Spleen (tissue), 11 donors: Measurements from ENCODE around the gene PKN1. TPM values are rescaled to one million over a fixed set of nuclear protein-coding genes. Genes with fewer than 3 reads are reported as not detected.

ENCODE experiments used
- DNase-seq: peaks from one replicate; pipeline ENCODE4 v3.0.0-alpha.2; 2020
- H3K27ac ChIP-seq, 8 donors: fragments of 200-600 bp; sonication (generic) in 7 of 8; 1 replicate in 4 of 8; 2 replicates in 4 of 8; pipeline versions ENCODE4 v1.5.0 to v1.8.0; 2016 to 2021; ENCODE audit warnings: inconsistent platforms in 4 of 8, mild to moderate bottlenecking in 4 of 8, moderate library complexity in 1 of 8
- H3K27me3 ChIP-seq, 7 donors: fragments of 200-600 bp; sonication (generic) in 6 of 7; replicated peaks in 1 of 7; 1 replicate in 4 of 7; 2 replicates in 3 of 7; pipeline versions ENCODE4 v1.5.0 to v1.8.0; 2016 to 2021; ENCODE audit warnings: inconsistent platforms in 3 of 7, mild to moderate bottlenecking in 1 of 7
- H3K36me3 ChIP-seq, 6 donors: fragments of 200-600 bp; sonication (generic) in 5 of 6; 1 replicate in 4 of 6; 2 replicates in 2 of 6; pipeline versions ENCODE4 v1.5.0 to v1.8.0; 2016 to 2021; ENCODE audit warnings: inconsistent platforms in 2 of 6
- H3K4me1 ChIP-seq, 6 donors: fragments of 200-600 bp; sonication (generic) in 5 of 6; 1 replicate in 3 of 6; 2 replicates in 3 of 6; pipeline versions ENCODE4 v1.5.0 to v1.8.0; 2016 to 2021; ENCODE audit warnings: inconsistent platforms in 3 of 6
- H3K4me3 ChIP-seq, 8 donors: fragments of 200-600 bp; sonication (generic) in 7 of 8; 1 replicate in 4 of 8; 2 replicates in 4 of 8; pipeline versions ENCODE4 v1.5.0 to v1.8.0; 2016 to 2021; ENCODE audit warnings: inconsistent platforms in 4 of 8, mild to moderate bottlenecking in 4 of 8, moderate library complexity in 2 of 8
- H3K9me3 ChIP-seq, 8 donors: fragments of 200-600 bp; sonication (generic) in 7 of 8; 1 replicate in 4 of 8; 2 replicates in 4 of 8; pipeline versions ENCODE4 v1.5.0 to v1.8.0; 2016 to 2021; ENCODE audit warnings: inconsistent platforms in 4 of 8
- POLR2A ChIP-seq, 3 donors: fragments of 450-650 bp; IDR thresholded peaks; one replicate each; pipeline ENCODE4 v1.5.1; 2017; ENCODE audit warnings: antibody characterized with exemption in 3 of 3, mild to moderate bottlenecking in 1 of 3
- POLR2AphosphoS5 ChIP-seq, 3 donors: sonication (generic); formaldehyde crosslinking; IDR thresholded peaks; one replicate each; pipeline ENCODE4 v1.5.1; 2017; ENCODE audit warnings: antibody characterized with exemption in 3 of 3
- WGBS, 5 donors: extraction: QIAGEN DNeasy Blood & Tissue Kit in 3 of 5; methylation state at CpG; one replicate each; pipeline versions ENCODE4 v1.1.5 to v1.1.7; 2013 to 2018; 5-methylcytosine and 5-hydroxymethylcytosine counted together
- intact Hi-C: fragments of 100-400 bp; cut with DNase I; formaldehyde crosslinking; loops from one replicate; pipeline ENCODE4 v1.15.0; 2023; ENCODE audit warnings: low total_unique reads
- polyA plus RNA-seq, 3 donors: library from polyadenylated mRNA; stranded (reverse); fragments of 200-250 nt; gene quantifications; one replicate each; pipeline ENCODE4 v1.2.1, GENCODE V29; 2013
- total RNA-seq, 7 donors: library from RNA; depleted of rRNA in 3 of 7; stranded (reverse); fragments of >200 nt in 3 of 7; fragmentation: NEBNext Ultra II Directional in 4 of 7; extraction: Animal tissue kit (Norgen Biotek cat#: 25700) in 4 of 7; gene quantifications; one replicate each; pipeline versions ENCODE4 v1.1.0 to v1.2.1, GENCODE V29; 2016 to 2021
- TF ChIP-seq, protein P1 (sequence below), 11 experiments: fragments of 200-600 bp in 7 of 11; fragments of 450-650 bp in 4 of 11; sonication (generic) in 4 of 11; IDR thresholded peaks in 8 of 11; conservative IDR thresholded peaks in 3 of 11; 1 replicate in 7 of 11; 2 replicates in 4 of 11; pipeline versions ENCODE4 v1.4.0 to v1.8.0; 2016 to 2021; ENCODE audit warnings: antibody characterized with exemption in 11 of 11, inconsistent platforms in 4 of 11, mild to moderate bottlenecking in 1 of 11
- donor health status: healthy with polysubstance abuse.
- donor health status: DM: no; HTN: no; CAD: no; lungs with moderate emphysema.
- donor health status: DM: no; HTN: no; CAD: no.
- donor health status: Bipolar disorder and iron deficiency.
- donor health status: healthy.
- donor health status: DM: no; HTN: no; CAD: no.
- donor health status: DM: yes; HTN: yes; CAD: no.

The PKN1 gene
- total and polyA plus RNA-seq, 10 donors, result 93.3 to 213 (median 166) TPM

DNA sequence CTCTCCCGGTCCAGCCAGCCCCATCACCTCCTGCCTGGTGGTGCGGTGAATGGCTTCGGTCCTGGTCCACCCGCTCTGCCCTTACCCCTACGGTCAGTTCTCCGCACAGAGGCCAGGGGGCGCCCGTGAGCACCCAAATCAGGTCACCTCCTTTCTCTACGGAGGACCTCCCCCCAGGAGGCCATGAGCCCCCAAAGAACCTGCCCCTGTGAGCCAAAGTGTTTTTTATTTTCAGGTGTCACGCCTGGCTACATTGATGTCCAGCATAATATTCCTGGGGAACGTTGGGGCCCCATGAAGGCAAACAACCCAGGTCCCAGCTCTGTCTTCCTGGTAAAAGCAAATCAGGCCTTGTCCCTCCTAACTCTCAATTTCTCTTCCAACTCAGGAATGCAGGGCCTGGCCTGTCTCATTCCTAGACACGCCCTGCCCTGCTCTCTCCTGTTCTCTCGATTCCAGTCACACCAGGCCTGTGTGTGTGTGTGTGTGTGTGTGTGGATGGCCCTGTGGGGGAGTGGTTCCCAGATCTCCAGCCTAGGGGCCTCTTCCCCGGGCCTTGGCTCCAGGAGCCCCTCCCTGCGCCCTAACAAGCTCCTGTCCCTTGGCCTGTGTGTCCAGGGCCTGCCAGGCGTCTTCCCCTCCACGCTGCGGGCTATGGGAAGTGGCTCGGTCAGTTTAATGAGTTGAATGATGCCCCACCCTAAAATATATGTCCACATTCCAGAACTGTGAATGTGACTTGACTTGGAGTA, 72.6 kb downstream of the PKN1 start:
- peaks cover 0 to 7% (median 0%) of the 10 kb centered on the region in 7 donors for H3K27me3 ChIP-seq
- H3K27ac ChIP-seq, result peak overlapping the region in 3 of 8 donors; percentile 33 to 80 (median 37)
- H3K4me1 ChIP-seq, result peaks cover 0 to 63% (median 25%) of the 10 kb centered on the region in 6 donors
- WGBS, 5 donors, result 41 to 51% (median 48%) methylated on average over 16 to 19 of the region's 19 CpGs
- TF ChIP-seq POLR2A (IDR thresholded peaks at IDR 0.05) (no peak), POLR2AphosphoS5 (IDR thresholded peaks at IDR 0.05) (no peak)
- TF ChIP-seq, protein P1, sequence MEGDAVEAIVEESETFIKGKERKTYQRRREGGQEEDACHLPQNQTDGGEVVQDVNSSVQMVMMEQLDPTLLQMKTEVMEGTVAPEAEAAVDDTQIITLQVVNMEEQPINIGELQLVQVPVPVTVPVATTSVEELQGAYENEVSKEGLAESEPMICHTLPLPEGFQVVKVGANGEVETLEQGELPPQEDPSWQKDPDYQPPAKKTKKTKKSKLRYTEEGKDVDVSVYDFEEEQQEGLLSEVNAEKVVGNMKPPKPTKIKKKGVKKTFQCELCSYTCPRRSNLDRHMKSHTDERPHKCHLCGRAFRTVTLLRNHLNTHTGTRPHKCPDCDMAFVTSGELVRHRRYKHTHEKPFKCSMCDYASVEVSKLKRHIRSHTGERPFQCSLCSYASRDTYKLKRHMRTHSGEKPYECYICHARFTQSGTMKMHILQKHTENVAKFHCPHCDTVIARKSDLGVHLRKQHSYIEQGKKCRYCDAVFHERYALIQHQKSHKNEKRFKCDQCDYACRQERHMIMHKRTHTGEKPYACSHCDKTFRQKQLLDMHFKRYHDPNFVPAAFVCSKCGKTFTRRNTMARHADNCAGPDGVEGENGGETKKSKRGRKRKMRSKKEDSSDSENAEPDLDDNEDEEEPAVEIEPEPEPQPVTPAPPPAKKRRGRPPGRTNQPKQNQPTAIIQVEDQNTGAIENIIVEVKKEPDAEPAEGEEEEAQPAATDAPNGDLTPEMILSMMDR (IDR thresholded peaks at IDR 0.05 in 8 of 11, conservative IDR thresholded peaks at IDR 0.05 in 3 of 11), result peak; percentile 51 to 86 (median 72)
- intact Hi-C loops, result no loop called here
- DNase-seq, result peak; percentile 92
- H3K36me3 ChIP-seq, result no peaks in the 10 kb centered on the region
- no peaks in the 10 kb centered on the region for H3K9me3 ChIP-seq
- H3K4me3 ChIP-seq, result no peak overlapping the region

DNA sequence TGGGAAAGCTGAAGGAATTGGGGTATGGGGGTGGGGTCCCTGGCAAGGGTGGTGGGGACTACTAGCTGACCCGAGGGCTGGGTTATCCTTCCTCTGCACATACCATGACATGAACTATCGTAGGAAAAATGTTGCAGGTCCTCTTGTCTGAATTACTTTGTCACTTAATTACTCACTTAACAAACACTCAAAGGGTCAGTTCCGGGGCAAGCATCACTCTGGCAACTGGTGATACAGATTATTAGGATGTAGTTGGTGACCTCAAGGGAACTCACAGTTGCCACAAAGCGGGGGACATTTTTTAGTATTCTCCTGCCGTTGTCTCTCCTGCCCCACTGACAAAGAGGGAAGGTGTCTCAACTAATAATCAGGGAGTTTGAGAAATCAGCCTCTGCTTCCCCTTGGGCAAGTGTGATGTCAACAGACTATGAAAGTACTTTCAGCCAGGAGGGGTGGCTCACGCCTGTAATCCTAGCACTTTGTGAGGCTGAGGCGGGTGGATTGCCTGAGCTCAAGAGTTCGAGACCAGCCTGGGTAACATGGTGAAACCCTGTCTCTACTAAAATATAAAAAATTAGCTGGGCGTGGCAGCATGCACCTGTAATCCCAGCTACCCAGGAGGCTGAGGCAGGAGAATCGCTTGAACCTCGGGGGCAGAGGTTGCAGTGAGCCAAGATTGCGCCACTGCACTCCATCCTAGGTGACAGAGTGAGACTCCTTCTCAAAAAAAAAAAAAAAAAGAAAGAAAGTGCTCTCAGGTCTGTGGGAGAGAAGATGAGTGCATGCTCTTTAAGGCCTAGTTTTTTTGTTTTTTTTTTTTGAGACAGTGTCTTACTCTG, 74.8 kb downstream of the PKN1 start:
- H3K4me1 ChIP-seq, result peaks cover 0 to 76% (median 29%) of the 10 kb centered on the region in 6 donors
- intact Hi-C loops, result no loop called here
- peak in 1 of 3 donors; percentile 14 for TF ChIP-seq POLR2AphosphoS5 (IDR thresholded peaks at IDR 0.05)
- TF ChIP-seq POLR2A (IDR thresholded peaks at IDR 0.05), result no peak
- TF ChIP-seq, protein P1 (IDR thresholded peaks at IDR 0.05 in 8 of 11, conservative IDR thresholded peaks at IDR 0.05 in 3 of 11), result no peak
- 46 to 67% (median 58%) methylated on average over 12 of the region's 12 CpGs for WGBS, 5 donors
- peak overlapping the region in 7 of 8 donors; percentile 1 to 87 (median 56) for H3K27ac ChIP-seq
- H3K4me3 ChIP-seq, result no peak overlapping the region
- H3K9me3 ChIP-seq, result no peaks in the 10 kb centered on the region
- peaks cover 0 to 7% (median 0%) of the 10 kb centered on the region in 7 donors for H3K27me3 ChIP-seq
- H3K36me3 ChIP-seq, result peaks cover 0 to 2% (median 0%) of the 10 kb centered on the region in 6 donors
- DNase-seq, result no peak

DNA sequence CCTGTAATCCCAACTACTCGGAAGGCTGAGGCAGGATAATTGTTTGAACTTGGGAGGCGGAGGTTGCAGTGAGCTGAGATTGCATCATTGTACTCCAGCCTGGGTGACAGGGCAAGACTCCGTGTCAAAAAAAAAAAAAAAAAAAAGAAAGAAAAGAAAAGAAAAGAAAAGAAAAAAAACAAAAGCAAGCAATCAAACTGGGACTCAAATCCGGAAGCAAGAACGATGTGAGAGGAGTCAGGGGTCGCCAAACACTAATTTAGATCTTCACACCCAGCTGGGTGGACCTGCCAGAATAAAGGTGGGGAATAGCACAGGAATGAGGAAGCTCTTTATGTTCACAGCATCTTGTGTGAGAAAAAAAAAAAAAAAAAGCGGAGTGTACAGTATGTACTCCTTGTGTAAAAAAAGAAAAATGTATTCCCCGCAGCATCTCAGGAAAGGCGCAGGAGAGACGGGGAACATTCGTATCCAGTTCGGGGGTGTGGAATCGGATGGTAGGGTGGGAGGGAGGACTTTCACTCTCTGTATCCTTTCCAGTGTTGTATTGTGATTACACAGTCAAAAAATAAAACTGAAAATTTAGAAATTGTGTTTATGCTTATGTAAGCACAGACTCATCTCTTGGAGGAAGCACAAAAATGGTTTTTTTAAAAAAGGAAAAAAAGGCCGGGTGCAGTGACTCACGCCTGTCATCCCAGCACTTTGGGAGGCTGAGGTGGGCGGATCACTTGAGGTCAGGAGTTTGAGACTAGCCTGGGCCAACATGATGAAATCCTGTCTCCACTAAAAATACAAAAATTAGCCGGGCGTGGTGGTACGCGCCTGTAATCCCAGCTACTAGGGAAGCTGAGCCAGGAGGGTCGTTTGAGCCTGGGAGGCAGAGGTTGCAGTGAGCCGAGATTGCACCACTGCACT, 77.5 kb downstream of the PKN1 start:
- WGBS, 5 donors, result 58 to 75% (median 62%) methylated on average over 22 of the region's 22 CpGs
- TF ChIP-seq POLR2AphosphoS5 (IDR thresholded peaks at IDR 0.05) (no peak), POLR2A (IDR thresholded peaks at IDR 0.05) (no peak)
- TF ChIP-seq, protein P1 (IDR thresholded peaks at IDR 0.05 in 8 of 11, conservative IDR thresholded peaks at IDR 0.05 in 3 of 11), result no peak
- intact Hi-C loops, result no loop called here
- no peak overlapping the region for H3K4me3 ChIP-seq
- peaks cover 20 to 90% (median 51%) of the 10 kb centered on the region in 6 donors for H3K4me1 ChIP-seq
- no peak for DNase-seq
- H3K9me3 ChIP-seq, result no peaks in the 10 kb centered on the region
- H3K27ac ChIP-seq, result peak overlapping the region in 7 of 8 donors; percentile 22 to 87 (median 70)
- H3K27me3 ChIP-seq, result peaks cover 0 to 2% (median 0%) of the 10 kb centered on the region in 7 donors
- peaks cover 0 to 28% (median 19%) of the 10 kb centered on the region in 6 donors for H3K36me3 ChIP-seq
